Liver (tissue), 3 donors: ENCODE results near the gene VASP.

Source experiments
- TAF1 ChIP-seq: conservative IDR thresholded peaks from 2 replicates; pipeline ENCODE4 v1.6.1; 2016; ENCODE audit warnings: antibody characterized with exemption, mild to moderate bottlenecking
- TF ChIP-seq, protein P1 (sequence below): fragments of 150-350 bp; IDR thresholded peaks from 2 replicates; pipeline ENCODE4 v1.5.1; 2017; ENCODE audit warnings: improper control_type of control experiment, low read depth, low read length; ENCODE audit not compliant: missing input control
- TF ChIP-seq, protein P2 (sequence below): IDR thresholded peaks from 2 replicates; pipeline ENCODE4 v1.6.1; 2016; ENCODE audit warnings: antibody characterized with exemption, mild to moderate bottlenecking
- donor health status: healthy.
- donor health status: healthy.

DNA sequence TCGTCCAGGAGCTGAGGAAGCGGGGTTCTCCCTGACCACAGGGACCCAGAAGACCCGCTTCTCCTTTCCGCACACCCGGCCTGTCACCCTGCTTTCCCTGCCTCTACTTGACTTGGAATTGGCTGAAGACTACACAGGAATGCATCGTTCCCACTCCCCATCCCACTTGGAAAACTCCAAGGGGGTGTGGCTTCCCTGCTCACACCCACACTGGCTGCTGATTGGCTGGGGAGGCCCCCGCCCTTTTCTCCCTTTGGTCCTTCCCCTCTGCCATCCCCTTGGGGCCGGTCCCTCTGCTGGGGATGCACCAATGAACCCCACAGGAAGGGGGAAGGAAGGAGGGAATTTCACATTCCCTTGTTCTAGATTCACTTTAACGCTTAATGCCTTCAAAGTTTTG, 18.9 kb downstream of the VASP start:
- TF ChIP-seq, protein P1, sequence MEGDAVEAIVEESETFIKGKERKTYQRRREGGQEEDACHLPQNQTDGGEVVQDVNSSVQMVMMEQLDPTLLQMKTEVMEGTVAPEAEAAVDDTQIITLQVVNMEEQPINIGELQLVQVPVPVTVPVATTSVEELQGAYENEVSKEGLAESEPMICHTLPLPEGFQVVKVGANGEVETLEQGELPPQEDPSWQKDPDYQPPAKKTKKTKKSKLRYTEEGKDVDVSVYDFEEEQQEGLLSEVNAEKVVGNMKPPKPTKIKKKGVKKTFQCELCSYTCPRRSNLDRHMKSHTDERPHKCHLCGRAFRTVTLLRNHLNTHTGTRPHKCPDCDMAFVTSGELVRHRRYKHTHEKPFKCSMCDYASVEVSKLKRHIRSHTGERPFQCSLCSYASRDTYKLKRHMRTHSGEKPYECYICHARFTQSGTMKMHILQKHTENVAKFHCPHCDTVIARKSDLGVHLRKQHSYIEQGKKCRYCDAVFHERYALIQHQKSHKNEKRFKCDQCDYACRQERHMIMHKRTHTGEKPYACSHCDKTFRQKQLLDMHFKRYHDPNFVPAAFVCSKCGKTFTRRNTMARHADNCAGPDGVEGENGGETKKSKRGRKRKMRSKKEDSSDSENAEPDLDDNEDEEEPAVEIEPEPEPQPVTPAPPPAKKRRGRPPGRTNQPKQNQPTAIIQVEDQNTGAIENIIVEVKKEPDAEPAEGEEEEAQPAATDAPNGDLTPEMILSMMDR, result no peak
- TF ChIP-seq, protein P2, sequence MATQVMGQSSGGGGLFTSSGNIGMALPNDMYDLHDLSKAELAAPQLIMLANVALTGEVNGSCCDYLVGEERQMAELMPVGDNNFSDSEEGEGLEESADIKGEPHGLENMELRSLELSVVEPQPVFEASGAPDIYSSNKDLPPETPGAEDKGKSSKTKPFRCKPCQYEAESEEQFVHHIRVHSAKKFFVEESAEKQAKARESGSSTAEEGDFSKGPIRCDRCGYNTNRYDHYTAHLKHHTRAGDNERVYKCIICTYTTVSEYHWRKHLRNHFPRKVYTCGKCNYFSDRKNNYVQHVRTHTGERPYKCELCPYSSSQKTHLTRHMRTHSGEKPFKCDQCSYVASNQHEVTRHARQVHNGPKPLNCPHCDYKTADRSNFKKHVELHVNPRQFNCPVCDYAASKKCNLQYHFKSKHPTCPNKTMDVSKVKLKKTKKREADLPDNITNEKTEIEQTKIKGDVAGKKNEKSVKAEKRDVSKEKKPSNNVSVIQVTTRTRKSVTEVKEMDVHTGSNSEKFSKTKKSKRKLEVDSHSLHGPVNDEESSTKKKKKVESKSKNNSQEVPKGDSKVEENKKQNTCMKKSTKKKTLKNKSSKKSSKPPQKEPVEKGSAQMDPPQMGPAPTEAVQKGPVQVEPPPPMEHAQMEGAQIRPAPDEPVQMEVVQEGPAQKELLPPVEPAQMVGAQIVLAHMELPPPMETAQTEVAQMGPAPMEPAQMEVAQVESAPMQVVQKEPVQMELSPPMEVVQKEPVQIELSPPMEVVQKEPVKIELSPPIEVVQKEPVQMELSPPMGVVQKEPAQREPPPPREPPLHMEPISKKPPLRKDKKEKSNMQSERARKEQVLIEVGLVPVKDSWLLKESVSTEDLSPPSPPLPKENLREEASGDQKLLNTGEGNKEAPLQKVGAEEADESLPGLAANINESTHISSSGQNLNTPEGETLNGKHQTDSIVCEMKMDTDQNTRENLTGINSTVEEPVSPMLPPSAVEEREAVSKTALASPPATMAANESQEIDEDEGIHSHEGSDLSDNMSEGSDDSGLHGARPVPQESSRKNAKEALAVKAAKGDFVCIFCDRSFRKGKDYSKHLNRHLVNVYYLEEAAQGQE, result no peak
- TF ChIP-seq TAF1, result no peak
